NCI-H1105 (cell line): ENCODE measurements around the gene UBIAD1.

Source experiments
- DNase-seq: peaks from one replicate; lab custom pipeline; 2025; lab: John Stamatoyannopoulos, UW

Gene UBIAD1

GRCh38 chr1:11311816-11312755 is 39.1 kb downstream of the UBIAD1 start:
- no peak for DNase-seq

DNA sequence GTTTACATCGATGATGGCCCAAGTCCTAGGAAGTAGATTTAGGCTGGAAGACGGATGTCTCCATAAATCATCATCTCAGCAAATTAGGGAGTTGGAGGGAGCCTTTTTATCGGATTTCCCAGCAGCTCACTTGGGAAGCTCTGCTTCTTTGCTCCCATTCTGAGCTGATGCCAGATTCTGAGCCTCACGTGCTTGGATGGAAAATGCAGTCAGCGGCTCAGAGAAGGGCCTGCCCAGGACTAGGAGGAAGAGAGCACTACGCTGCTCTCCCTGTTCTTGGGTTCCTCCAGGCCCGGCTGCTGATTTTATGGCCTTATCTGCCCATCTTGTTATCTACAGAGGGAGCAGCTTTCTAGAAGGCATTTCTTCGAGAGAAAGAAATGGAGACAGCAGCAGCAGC is 42.0 kb downstream of the UBIAD1 start:
- no peak for DNase-seq

- DNase-seq, result no peak
These were observed 43.7 kb downstream of the UBIAD1 start for GRCh38 chr1:11316701-11317100.

DNA sequence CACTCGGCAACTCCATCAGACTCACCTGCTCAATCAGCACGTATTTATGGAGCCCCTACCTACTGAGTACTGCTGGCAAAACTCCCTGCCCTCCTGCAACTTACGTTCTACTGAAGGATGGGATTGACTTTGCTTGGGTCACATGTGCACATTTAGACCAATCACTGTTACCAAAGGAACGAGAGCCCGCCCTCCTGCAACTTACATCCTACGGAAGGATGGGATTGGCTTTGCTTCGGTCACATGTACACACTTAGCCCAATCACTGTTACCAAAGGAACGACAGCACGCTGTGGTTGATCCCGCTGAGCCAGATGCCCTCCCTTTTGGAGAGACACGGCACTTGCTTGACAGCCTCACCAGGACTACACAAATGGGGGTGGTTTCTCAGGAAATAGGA is 46.0 kb downstream of the UBIAD1 start:
- DNase-seq, result no peak

- no peak for DNase-seq
These were observed 47.3 kb downstream of the UBIAD1 start for GRCh38 chr1:11320153-11320936.

DNA sequence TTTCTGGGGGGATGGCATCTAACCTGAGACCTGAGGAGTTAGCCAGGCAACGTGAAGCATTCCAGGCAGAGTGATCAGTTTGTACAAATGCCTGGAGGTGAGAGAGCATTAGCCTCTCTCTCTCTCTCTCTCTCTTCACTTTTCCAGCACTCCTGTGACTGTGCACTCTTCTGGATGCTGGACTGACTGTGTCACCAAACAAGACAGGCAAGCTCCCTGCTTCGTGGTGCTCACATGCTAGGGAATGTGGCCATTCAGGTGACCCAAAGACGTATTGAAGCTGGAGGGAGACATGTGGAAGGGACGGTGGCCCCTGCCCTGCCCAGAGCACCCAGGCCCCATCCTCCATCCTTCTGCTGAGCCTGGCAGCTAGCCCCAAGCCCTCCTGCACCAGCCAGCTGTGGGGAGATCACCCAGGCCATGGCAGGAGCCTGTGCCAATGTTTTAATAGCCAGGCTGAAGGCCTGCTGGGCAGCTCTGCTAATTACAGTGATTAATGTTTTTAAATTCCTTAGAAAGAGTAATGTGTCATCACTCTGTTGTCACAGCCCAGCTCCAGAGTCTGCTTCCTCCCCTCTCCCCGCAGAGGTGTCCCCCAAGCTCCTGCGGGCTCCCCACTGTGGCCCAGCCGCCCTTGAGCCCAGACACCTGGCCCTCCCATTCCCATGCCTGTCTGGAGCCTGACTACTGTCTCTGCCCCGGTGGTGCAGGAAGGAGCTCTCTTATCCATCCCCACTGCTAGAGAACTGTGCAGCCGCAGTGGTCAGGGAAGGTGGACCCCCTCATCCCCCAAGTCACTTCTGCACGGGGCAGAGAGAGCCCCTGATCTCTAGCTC is 48.9 kb downstream of the UBIAD1 start:
- DNase-seq, result no peak

- DNase-seq, result no peak
These were observed 51.7 kb downstream of the UBIAD1 start for GRCh38 chr1:11324567-11325165.

GRCh38 chr1:11326070-11326469 is 53.1 kb downstream of the UBIAD1 start:
- no peak for DNase-seq

- DNase-seq, result no peak
These were observed 55.4 kb downstream of the UBIAD1 start for GRCh38 chr1:11328444-11328843.

GRCh38 chr1:11330411-11330810 is 57.4 kb downstream of the UBIAD1 start:
- no peak for DNase-seq

DNA sequence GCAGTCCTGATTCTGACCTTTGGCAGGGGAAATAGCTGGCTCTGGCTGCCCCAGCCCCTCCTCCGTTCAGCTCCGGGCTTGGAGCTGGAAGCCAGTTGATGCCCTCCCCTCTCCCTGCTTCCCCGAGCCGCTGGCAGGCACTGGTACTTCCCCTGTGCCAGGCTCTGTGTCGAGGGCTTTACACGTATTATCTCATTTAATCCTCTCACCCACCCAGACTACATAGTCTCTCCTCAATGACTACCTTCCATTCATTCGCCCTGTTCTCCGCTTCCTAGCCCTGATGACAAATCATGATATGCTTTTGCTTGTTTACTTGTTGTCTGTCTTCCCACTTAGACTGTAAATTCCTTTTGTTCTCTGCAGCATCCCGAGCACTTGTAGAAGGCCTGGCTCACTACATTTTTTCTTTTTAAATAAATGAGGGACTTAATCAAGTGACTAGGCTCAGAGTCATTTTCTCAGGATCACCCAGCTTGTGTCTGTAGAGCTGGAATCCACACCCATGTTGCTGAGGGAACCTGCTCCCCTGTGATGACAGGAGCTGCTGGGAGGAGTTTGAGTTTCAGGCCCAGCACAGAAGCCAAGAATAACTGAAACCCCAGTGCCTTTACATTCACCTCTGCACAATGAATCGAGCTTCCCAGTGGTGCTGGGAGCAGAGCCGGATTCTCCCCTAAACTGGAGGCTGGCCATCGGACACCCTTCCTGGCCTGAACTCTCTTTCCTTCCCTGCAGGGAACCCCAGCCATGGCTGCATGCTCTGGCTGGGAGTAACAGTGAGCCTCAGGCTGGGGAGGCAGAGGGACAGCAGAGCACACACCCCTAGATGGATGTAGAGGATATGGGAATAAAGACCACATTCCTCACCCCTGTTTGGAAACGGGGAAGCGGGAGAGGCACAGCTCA is 58.3 kb downstream of the UBIAD1 start:
- no peak for DNase-seq

GRCh38 chr1:11331945-11332546 is 59.0 kb downstream of the UBIAD1 start:
- DNase-seq, result no peak

- no peak for DNase-seq
These were observed 60.6 kb downstream of the UBIAD1 start for GRCh38 chr1:11333631-11334030.

GRCh38 chr1:11334261-11334804 is 61.3 kb downstream of the UBIAD1 start:
- DNase-seq, result no peak

GRCh38 chr1:11334821-11335220 is 61.8 kb downstream of the UBIAD1 start:
- no peak for DNase-seq

DNA sequence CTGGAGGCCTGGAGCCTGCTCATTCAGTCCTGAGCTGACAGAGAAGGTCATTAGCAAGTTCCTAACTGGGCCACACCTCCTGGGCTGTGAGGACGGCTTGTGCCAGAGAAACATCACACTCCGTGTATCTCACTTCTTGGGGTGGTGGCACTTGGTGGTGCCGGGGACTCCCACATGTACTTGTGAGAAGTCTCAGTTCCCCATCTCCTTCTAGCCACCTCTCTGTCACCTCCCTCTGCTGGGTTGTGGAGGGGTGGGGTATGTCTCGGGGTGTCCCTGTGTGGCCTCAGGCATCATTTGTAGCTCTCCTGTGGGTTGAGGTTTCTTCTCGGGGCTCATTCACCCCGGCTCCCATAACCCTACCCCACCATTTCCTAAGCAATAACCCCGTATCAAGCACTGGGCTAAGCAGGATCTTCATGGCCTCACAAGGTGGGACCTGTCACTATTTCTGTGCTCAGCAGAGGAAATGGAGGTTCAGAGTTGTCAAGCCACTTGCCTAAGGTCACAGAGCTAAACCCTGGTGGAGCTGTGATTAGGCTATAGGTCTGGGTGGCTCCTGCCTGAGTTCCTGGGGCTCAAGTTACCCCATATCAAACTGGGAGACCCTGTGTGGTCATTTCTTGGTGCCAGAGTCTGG is 62.5 kb downstream of the UBIAD1 start:
- DNase-seq, result no peak

- DNase-seq, result peak; percentile 66
These were observed 64.6 kb downstream of the UBIAD1 start for GRCh38 chr1:11337580-11338073.
